K562 (cell line): ENCODE data around the gene SLC34A3. TPM values are rescaled to one million over a fixed set of nuclear protein-coding genes. Genes with fewer than 3 reads are reported as not detected.
A peak's percentile ranks its signal among the peaks of the same experiment; 100 is the strongest.

ENCODE experiments used
- ATAC-seq: fragments of 200-7000 bp; cut with Tn5 transposase; 3 replicates; pipeline ENCODE4 v1.9.1; 2020; ENCODE audit warnings: moderate library complexity
- BruUV-seq: library from RNA; stranded (reverse); fragments of 400-500 nt; replicated peaks from 2 replicates; lab custom pipeline; 2021; lab: Mats Ljungman, UMichigan
- CTCF ChIA-PET: fragments of 300-600 bp; formaldehyde crosslinking; extraction: SDS; loops from one replicate; lab custom pipeline; 2021; ENCODE audit warnings: low intra/inter-chr PET ratio; lab: Yijun Ruan, JAX
- POLR2A ChIA-PET: fragments of 300-600, 350-650 bp; sonication (Branson Sonifier 250); formaldehyde crosslinking; extraction: SDS; loops from one replicate; lab custom pipeline; 2021; ENCODE audit warnings: antibody characterized with exemption, inconsistent platforms; lab: Yijun Ruan, JAX
- DNase-seq, 4 experiments: peaks; one replicate each; pipeline versions ENCODE4 v3.0.0 to v3.0.0-alpha.2; 2011 to 2018; ENCODE audit warnings: low spot score in 3 of 4, mixed read lengths in 3 of 4; ENCODE audit errors: extremely low read depth in 1 of 4
- FAIRE-seq: peaks from 2 replicates; lab custom pipeline; 2011; peaks lifted over from hg19 to GRCh38; lab: Jason Lieb, UNC
- H2AFZ ChIP-seq: 2 replicates; pipeline ENCODE4 v1.6.0; 2011; ENCODE audit warnings: low read depth, low read length, control low read depth, inconsistent platforms
- H3K27ac ChIP-seq: fragments of 200-600 bp; 3 replicates; pipeline ENCODE4 v1.8.0; 2011; ENCODE audit warnings: low read depth, mild to moderate bottlenecking, control low read depth, inconsistent platforms, low read length, moderate library complexity, mixed read lengths; ENCODE audit errors: extremely low read depth
- H3K27me3 ChIP-seq, 2 experiments: fragments of 300-600 bp in 1 of 2; 2 replicates in 1 of 2; 3 replicates in 1 of 2; pipeline versions ENCODE4 v1.6.0 to v1.8.0; 2011; ENCODE audit warnings: inconsistent platforms in 2 of 2, low read length in 2 of 2, mild to moderate bottlenecking in 1 of 2, mixed read lengths in 1 of 2, moderate library complexity in 1 of 2; ENCODE audit not compliant: control insufficient read depth in 2 of 2, insufficient read depth in 2 of 2
- H3K36me3 ChIP-seq: fragments of 300-600 bp; 3 replicates; pipeline ENCODE4 v1.8.0; 2011; ENCODE audit warnings: mild to moderate bottlenecking, low read length, inconsistent platforms; ENCODE audit not compliant: control insufficient read depth, insufficient read depth
- H3K4me1 ChIP-seq, 2 experiments: fragments of 200-600 bp in 1 of 2; replicated peaks in 1 of 2; 2 replicates in 1 of 2; 3 replicates in 1 of 2; pipeline versions ENCODE4 v1.5.1 to v1.8.0; 2011; ENCODE audit warnings: inconsistent platforms in 2 of 2, low read length in 2 of 2, mild to moderate bottlenecking in 1 of 2, mixed read lengths in 1 of 2, moderate library complexity in 1 of 2; ENCODE audit not compliant: control insufficient read depth in 2 of 2, insufficient read depth in 2 of 2
- H3K4me2 ChIP-seq: 2 replicates; pipeline ENCODE4 v1.6.1; 2011; ENCODE audit warnings: low read length, control low read depth, inconsistent platforms, mixed read lengths; ENCODE audit not compliant: insufficient read depth
- H3K4me3 ChIP-seq: fragments of 200-600 bp; sonication (generic), shearing (Covaris generic); 2 replicates; pipeline ENCODE4 v1.5.1; 2016; ENCODE audit warnings: control low read depth, inconsistent platforms
- H3K79me2 ChIP-seq: fragments of 200-600 bp; 3 replicates; pipeline ENCODE4 v1.8.0; 2011; ENCODE audit warnings: low read length, inconsistent platforms; ENCODE audit not compliant: control insufficient read depth, insufficient read depth
- H3K9ac ChIP-seq, 2 experiments: 2 replicates each; pipeline versions ENCODE4 v1.6.0 to v1.6.1; 2011; ENCODE audit warnings: low read depth in 2 of 2, low read length in 2 of 2, control low read depth in 1 of 2, inconsistent platforms in 1 of 2, mild to moderate bottlenecking in 1 of 2, mixed read lengths in 1 of 2; ENCODE audit not compliant: insufficient read depth in 1 of 2
- H3K9me1 ChIP-seq: one replicate; pipeline ENCODE4 v1.6.0; 2011; ENCODE audit warnings: inconsistent platforms, mild to moderate bottlenecking, low read length, moderate library complexity; ENCODE audit not compliant: control insufficient read depth, insufficient read depth
- H3K9me3 ChIP-seq: replicated peaks from 2 replicates; pipeline ENCODE4 v1.5.1; 2011; ENCODE audit warnings: low read depth, low read length, inconsistent platforms; ENCODE audit not compliant: control insufficient read depth, insufficient read depth
- H4K20me1 ChIP-seq: replicated peaks from 2 replicates; pipeline ENCODE4 v1.6.1; 2011; ENCODE audit warnings: low read length, inconsistent platforms, mixed read lengths; ENCODE audit not compliant: control insufficient read depth, insufficient read depth
- POLR2G ChIP-seq: fragments of 200-400 bp; formaldehyde crosslinking; IDR thresholded peaks from 2 replicates; pipeline ENCODE4 v1.6.1; 2017; ENCODE audit warnings: low read depth, mild to moderate bottlenecking, antibody characterized with exemption, low read length, moderate library complexity
- RBFOX2 ChIP-seq: fragments of 200-400 bp; formaldehyde crosslinking; IDR thresholded peaks from 2 replicates; pipeline ENCODE4 v1.6.1; 2017; ENCODE audit warnings: low read depth, mild to moderate bottlenecking, low read length, moderate library complexity
- RHOXF2B ChIP-seq: fragments of 250-450 bp; sonication (Bioruptor Pico); conservative IDR thresholded peaks from 2 replicates; pipeline ENCODE4 v1.5.1; 2021
- ZBTB33 ChIP-seq: sonication (generic); formaldehyde crosslinking; IDR thresholded peaks from 2 replicates; pipeline ENCODE4 v1.8.1; 2023; ENCODE audit warnings: mild to moderate bottlenecking, missing genetic modification reagents
- WGBS: fragments of 100-300 bp; shearing (Covaris generic); methylation state at CpG from one replicate; pipeline ENCODE4 v1.1.6; 2016; ENCODE audit warnings: low coverage, mixed read lengths; ENCODE audit not compliant: insufficient coverage; ENCODE audit errors: missing lambda C conversion rate; 5-methylcytosine and 5-hydroxymethylcytosine counted together
- in situ Hi-C: fragments of 300-500 bp; cut with MboI; formaldehyde crosslinking; loops from 4 replicates; pipeline ENCODE4 v1.15.0; 2018; ENCODE audit warnings: inconsistent platforms, mixed read lengths
- intact Hi-C: fragments of 100-400 bp; cut with micrococcal nuclease; formaldehyde crosslinking; loops from 2 replicates; pipeline ENCODE4 v1.14.2; 2022
- polyA plus RNA-seq, 8 experiments: library from polyadenylated mRNA; depleted of rRNA in 4 of 8; stranded (reverse) in 5 of 8; unstranded in 3 of 8; fragments of >200 nt; fragmentation: Nextera tagmentation in 2 of 8; fragmentation: Illumina TruSeq in 1 of 8; extraction: Ambion mirVana in 2 of 8; extraction: Trizol in 1 of 8; gene quantifications; 2 replicates each; pipeline versions ENCODE4 v1.2.1 to v1.2.3, GENCODE V29; 2011 to 2014; ENCODE audit warnings: inconsistent platforms in 1 of 8, missing spikeins in 1 of 8
- total RNA-seq, 7 experiments: library from RNA; depleted of rRNA in 6 of 7; stranded (reverse); fragments of >200 nt in 6 of 7; fragmentation: Illumina TruSeq in 2 of 7; extraction: Trizol in 2 of 7; gene quantifications; 2 replicates each; pipeline versions ENCODE4 v1.2.1 to v1.2.3, GENCODE V29; 2011 to 2021; ENCODE audit warnings: low replicate concordance in 1 of 7

SLC34A3 gene
- total and polyA plus RNA-seq, 9 of the 15 experiments (the other 6 are each of a cell fraction or from before 2014, with no cell fraction given): not detected

GRCh38 chr9:137265496-137266161 lies 34.9 kb downstream of the SLC34A3 start:
- Histone ChIP-seq H3K4me1 (peaks cover 20 to 51% of the 10 kb centered on the region in 2 experiments), H3K27me3 (no peaks in the 10 kb centered on the region), H3K79me2 (peaks cover 10% of the 10 kb centered on the region; the same call in 2 of the 3 replicates), H3K9me3 (no peaks in the 10 kb centered on the region), H4K20me1 (no peaks in the 10 kb centered on the region), H3K4me3 (no peak overlapping the region), H3K4me2 (no peak overlapping the region), H3K36me3 (peaks cover 66% of the 10 kb centered on the region), H3K27ac (no peak overlapping the region), H2AFZ (no peak overlapping the region), H3K9me1 (no peaks in the 10 kb centered on the region), H3K9ac (no peak overlapping the region; a peak in 1 of 4 replicates)
- CTCF ChIA-PET: no interaction called here
- in situ Hi-C loops: no loop called here
- peak; percentile 58; the same call in 1 of the 2 replicates for TF ChIP-seq POLR2G
- 0 out of 2 replicates have a peak, but pooled peaks have one; percentile 14 for TF ChIP-seq ZBTB33 (CRISPR knock-in tag)
- no peak for TF ChIP-seq RHOXF2B (CRISPR knock-in tag)
- TF ChIP-seq RBFOX2: peak; percentile 44; the same call in 1 of the 2 replicates
- FAIRE-seq (no peak), ATAC-seq (no peak), DNase-seq (no peak)
- intact Hi-C loops: no loop called here
- POLR2A ChIA-PET: interaction anchor here (0.7 to 4.2 kb wide), 3 partner anchors 12 to 39 kb away, joined by 3 to 23 read pairs (median 5); partner anchors contain the start of gene TOR4A
- no TSS peak for BruUV-seq
- 88% methylated on average over 17 of the region's 29 CpGs for WGBS
